Activated CD4-positive, alpha-beta T cell treated with anti-CD3 and anti-CD28 coated beads, Interleukin-2, Interleukin-4, amounts not matched to agents 100 ng/mL and 50 ng/mL, durations not matched to agents 16 hours and 8 hours (primary cell): ENCODE measurements around the gene KCND2.
"Not testable (repeated sequence)": the region's sequence is repeated elsewhere in the genome, so short reads cannot be mapped to it uniquely, and the experiment has no call there.

Source experiments
- DNase-seq: peaks from one replicate; pipeline ENCODE4 v3.0.0-alpha.2; 2020; ENCODE audit warnings: low spot score

KCND2 gene

GRCh38 chr7:120587243-120587642 lies 314.3 kb downstream of the KCND2 start:
- DNase-seq = no peak

- no peak for DNase-seq
Observed at GRCh38 chr7:120588416-120588815, 315.4 kb downstream of the KCND2 start.

GRCh38 chr7:120588862-120589261 lies 315.9 kb downstream of the KCND2 start:
- no peak for DNase-seq

GRCh38 chr7:120600607-120601006 lies 327.6 kb downstream of the KCND2 start:
- DNase-seq = no peak

GRCh38 chr7:120603366-120603765 lies 330.4 kb downstream of the KCND2 start:
- DNase-seq = no peak

- no peak for DNase-seq
Observed at GRCh38 chr7:120609136-120609753, 336.3 kb downstream of the KCND2 start.

GRCh38 chr7:120611975-120612374 lies 339.0 kb downstream of the KCND2 start:
- no peak for DNase-seq

- DNase-seq = no peak
Observed at GRCh38 chr7:120615703-120616102, 342.7 kb downstream of the KCND2 start.

- DNase-seq = no peak
Observed at GRCh38 chr7:120617275-120617674, 344.3 kb downstream of the KCND2 start.

GRCh38 chr7:120628251-120628650 lies 355.3 kb downstream of the KCND2 start:
- no peak for DNase-seq

GRCh38 chr7:120639884-120640283 lies 366.9 kb downstream of the KCND2 start:
- DNase-seq = no peak

GRCh38 chr7:120645966-120646365 lies 373.0 kb downstream of the KCND2 start:
- no peak for DNase-seq

- no peak for DNase-seq
Observed at GRCh38 chr7:120654241-120654640, 381.3 kb downstream of the KCND2 start.

- DNase-seq = no peak
Observed at GRCh38 chr7:120658516-120658915, 385.5 kb downstream of the KCND2 start.

GRCh38 chr7:120662291-120662690 lies 389.3 kb downstream of the KCND2 start:
- DNase-seq = no peak

- DNase-seq = no peak
Observed at GRCh38 chr7:120665068-120665467, 392.1 kb downstream of the KCND2 start.

GRCh38 chr7:120675076-120675475 lies 402.1 kb downstream of the KCND2 start:
- DNase-seq = no peak

GRCh38 chr7:120677535-120677934 lies 404.6 kb downstream of the KCND2 start:
- no peak for DNase-seq

- no peak for DNase-seq
Observed at GRCh38 chr7:120680985-120681384, 408.0 kb downstream of the KCND2 start.

- DNase-seq = no peak
Observed at GRCh38 chr7:120684463-120684862, 411.5 kb downstream of the KCND2 start.

GRCh38 chr7:120691915-120692314 lies 418.9 kb downstream of the KCND2 start:
- no peak for DNase-seq

- no peak for DNase-seq
Observed at GRCh38 chr7:120695848-120696247, 422.9 kb downstream of the KCND2 start.

GRCh38 chr7:120700796-120701195 lies 427.8 kb downstream of the KCND2 start:
- DNase-seq = no peak

- DNase-seq = not testable (repeated sequence)
Observed at GRCh38 chr7:120702408-120702807, 429.4 kb downstream of the KCND2 start.
